Fibroblast of villous mesenchyme (primary cell): ENCODE data around the gene KRT85. TPM values are rescaled to one million over a fixed set of nuclear protein-coding genes. Genes with fewer than 3 reads are reported as not detected.

Experiments
- DNase-seq: peaks from one replicate; pipeline ENCODE4 v3.0.0-alpha.2; 2010; ENCODE audit warnings: low read depth
- H3K4me3 ChIP-seq: 2 replicates; pipeline ENCODE4 v1.5.1; 2011; ENCODE audit warnings: low read depth, mild to moderate bottlenecking, low read length
- total RNA-seq: library from RNA; depleted of rRNA; stranded (reverse); fragments of >200 nt; gene quantifications from 2 replicates; pipeline ENCODE4 v1.2.3, GENCODE V29; 2012
- TF ChIP-seq, protein P1 (sequence below): IDR thresholded peaks from 2 replicates; pipeline ENCODE4 v1.5.1; 2012; ENCODE audit warnings: low read depth, mild to moderate bottlenecking, low read length; ENCODE audit not compliant: insufficient read depth

KRT85 gene
- total RNA-seq: not detected in 2 replicates

DNA sequence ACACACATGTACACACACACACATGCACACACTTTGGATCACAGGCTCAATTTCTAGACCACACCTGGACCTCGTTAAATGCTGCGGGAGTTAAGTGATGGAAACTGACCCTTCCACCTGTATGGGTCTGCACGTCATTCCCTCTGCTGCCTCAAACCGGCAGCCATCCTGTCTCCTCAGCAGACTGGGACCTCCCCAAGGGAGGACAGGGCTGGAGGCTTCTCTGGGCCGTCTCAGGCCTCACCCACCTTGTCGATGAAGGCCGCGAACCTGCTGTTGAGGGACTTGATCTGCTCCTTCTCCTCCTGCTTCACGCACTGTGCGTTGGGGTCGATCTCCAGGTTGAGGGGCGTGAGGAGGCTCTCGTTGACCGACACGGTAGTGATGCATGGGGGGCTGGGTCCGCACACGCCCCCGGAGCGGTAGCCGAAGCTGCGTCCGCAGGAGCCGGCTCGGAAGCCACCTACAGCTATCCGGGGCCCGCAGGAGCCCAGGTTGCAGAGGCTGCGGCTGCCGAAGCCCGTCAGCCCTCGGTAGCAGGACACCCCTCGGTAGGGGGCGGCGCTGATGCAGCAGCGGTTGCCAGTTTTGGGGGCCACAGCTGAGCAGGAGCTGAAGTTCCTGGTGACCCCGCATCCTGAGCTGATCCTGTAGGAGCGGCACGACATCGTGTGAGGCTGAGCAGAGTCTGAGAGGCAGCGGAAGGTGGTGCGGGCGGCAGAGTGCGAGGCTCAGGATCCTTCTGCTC lies at the start of gene KRT85:
Gene KRT85, minus strand, starts transcription at position 744 of the 748 bp plus-strand sequence. Its CDS starts 76 bp downstream, at position 668.
- TF ChIP-seq, protein P1, sequence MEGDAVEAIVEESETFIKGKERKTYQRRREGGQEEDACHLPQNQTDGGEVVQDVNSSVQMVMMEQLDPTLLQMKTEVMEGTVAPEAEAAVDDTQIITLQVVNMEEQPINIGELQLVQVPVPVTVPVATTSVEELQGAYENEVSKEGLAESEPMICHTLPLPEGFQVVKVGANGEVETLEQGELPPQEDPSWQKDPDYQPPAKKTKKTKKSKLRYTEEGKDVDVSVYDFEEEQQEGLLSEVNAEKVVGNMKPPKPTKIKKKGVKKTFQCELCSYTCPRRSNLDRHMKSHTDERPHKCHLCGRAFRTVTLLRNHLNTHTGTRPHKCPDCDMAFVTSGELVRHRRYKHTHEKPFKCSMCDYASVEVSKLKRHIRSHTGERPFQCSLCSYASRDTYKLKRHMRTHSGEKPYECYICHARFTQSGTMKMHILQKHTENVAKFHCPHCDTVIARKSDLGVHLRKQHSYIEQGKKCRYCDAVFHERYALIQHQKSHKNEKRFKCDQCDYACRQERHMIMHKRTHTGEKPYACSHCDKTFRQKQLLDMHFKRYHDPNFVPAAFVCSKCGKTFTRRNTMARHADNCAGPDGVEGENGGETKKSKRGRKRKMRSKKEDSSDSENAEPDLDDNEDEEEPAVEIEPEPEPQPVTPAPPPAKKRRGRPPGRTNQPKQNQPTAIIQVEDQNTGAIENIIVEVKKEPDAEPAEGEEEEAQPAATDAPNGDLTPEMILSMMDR: no peak

DNA sequence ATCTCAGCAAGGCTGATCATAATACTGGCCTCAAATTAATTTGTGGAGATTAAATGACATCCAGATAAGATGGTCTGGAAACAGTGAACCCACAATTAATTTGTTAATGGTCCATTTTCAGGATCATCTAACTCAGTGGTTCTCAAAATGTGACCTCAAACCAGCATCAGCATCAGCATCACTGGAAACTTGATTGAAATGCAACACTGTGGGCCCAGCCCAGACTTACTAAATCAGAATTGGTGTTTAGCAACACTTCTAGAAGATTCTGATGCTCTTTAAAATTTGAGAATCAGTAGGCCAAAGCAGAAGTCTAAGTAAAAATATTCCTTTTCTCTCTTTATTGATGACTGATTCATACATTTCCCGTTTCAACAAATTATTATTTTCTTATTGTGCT lies 49.5 kb upstream of the KRT85 start:
- DNase-seq: no peak
- H3K4me3 ChIP-seq: no peak overlapping the region
- TF ChIP-seq, protein P1: no peak

More for the DNA sequence above, at the start of gene KRT85:
- no peak within 1 kb of the TSS for H3K4me3 ChIP-seq
- no peak for DNase-seq

DNA sequence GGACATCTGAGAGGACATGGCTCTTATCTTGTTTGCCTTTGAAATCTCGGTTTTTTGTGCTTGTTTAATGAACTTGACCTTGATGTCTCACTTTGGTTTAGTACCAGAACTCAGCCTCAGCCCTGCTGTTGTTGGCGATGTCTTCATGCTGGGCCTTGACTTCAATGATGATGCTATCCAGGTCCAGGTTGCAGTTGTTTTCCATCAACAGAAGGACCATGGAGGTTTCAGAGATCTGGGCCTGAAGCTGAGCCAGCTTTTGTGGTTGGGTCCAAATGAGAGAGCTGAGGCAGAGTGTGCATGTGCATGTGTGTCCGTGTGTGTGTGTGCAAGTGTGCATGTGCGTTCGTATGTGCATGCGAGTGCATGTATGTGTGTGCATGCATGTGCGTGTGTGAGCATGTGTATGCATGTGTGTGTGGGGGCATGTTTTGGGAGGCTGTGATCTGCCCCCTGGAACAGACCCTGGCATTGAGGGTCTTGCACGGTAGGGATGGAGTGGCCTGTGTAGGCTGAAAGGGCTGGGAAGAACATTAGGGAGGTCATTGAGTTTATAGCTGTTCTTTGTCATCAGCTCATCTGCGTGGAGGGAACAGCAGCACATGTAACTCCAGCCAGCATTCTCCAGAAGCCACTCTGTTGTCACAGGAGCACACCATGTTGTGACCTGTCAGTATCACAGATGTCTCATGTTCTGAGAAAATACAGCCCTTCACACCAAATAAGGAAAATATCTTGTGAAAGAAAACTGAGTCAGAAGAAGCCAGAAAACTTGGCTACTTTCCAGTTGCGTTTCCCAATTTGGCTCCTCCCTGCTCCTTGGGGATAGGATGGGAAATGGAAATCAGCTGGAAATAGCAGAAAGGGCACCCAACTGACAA lies 48.8 kb upstream of the KRT85 start:
- peak; percentile 88 for DNase-seq
- H3K4me3 ChIP-seq: no peak overlapping the region
- TF ChIP-seq, protein P1: no peak

DNA sequence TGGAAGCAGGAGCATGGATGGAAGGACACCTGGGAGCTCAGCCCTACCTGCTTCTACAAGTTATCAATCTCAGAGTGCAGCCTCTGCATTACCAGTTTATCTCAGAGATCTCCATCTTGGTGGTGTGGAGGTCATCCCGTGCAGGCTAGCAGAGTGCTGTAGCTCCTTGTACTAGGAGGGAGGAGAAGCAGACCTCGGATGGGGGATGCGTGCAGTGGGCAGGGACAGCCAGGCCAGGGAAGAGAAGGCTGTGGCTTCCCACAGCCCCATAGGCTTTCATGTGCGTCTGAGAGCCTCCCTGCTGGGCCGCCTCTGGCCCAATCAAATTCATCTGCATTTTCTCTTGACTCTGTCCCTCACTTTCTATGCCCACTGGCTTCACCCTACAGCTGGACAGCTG lies 47.7 kb upstream of the KRT85 start:
- TF ChIP-seq, protein P1: no peak
- no peak for DNase-seq

DNA sequence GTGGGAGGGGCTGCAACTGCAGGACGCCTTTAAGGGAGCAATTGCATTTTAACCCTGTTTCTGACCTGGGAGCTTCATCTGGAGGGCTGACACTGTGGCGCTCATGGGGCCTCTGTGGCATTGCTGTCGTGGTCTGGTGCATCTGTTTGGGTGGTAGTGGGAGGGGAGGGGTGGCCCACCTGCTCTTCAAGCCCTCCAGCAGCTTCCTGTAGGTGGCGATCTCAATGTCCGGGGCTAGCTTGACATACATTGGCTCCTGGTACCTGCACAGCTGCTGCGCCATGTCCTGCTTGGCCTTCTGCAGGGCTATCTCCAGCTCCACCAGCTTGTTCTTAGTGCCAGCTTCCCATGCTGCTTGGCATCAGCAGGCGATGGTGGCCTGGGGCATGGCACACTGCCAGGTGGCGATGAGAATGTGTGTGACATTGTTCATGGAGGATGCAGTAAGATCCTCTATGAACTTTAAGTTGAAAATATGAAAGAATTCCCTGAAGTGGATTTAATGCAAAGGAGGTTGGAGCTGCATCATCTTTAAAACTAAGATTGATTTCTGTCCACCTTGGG lies 46.6 kb upstream of the KRT85 start:
- TF ChIP-seq, protein P1: no peak
- H3K4me3 ChIP-seq: no peak overlapping the region
- no peak for DNase-seq

More for the DNA sequence above, 47.7 kb upstream of the KRT85 start:
- no peak overlapping the region for H3K4me3 ChIP-seq

DNA sequence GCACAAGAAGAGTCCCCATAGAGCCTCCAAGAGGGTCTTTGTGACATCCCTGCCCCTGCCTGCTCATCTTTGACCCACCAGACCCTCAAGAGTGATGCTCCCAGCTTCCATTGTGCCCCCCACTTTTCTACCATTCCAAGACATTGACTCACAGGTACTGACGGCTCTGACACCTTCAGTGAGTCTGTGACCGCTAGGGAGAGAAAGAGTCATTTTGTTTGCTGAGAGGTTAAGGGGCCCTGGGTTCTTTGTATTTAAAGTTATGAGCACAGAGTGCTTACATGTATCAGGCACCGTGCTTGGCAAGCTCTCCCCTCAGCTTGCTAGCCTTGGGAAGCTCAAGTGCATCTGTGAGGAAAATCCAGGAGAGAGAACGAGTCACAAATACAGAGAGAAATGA lies 45.9 kb upstream of the KRT85 start:
- no peak for DNase-seq
- TF ChIP-seq, protein P1: no peak
- no peak overlapping the region for H3K4me3 ChIP-seq
